Keratinocyte (primary cell): ENCODE measurements around the gene NANOS3. TPM values are rescaled to one million over a fixed set of nuclear protein-coding genes. Genes with fewer than 3 reads are reported as not detected.

Experiments
- DNase-seq: peaks from one replicate; pipeline ENCODE4 v3.0.0-alpha.2; 2011; ENCODE audit warnings: low read depth, missing footprints, low spot score
- FAIRE-seq: peaks from 2 replicates; lab custom pipeline; 2011; peaks lifted over from hg19 to GRCh38; lab: Jason Lieb, UNC
- H2AFZ ChIP-seq: 2 replicates; pipeline ENCODE4 v1.6.0; 2012; ENCODE audit warnings: low read length, control low read depth, inconsistent platforms; ENCODE audit not compliant: control insufficient read depth
- H3K27ac ChIP-seq: 2 replicates; pipeline ENCODE4 v1.5.1; 2011; ENCODE audit warnings: low read length; ENCODE audit not compliant: control insufficient read depth, insufficient read depth
- H3K27me3 ChIP-seq: 3 replicates; pipeline ENCODE4 v1.6.0; 2011; ENCODE audit warnings: low read length; ENCODE audit not compliant: control insufficient read depth, insufficient read depth; ENCODE audit errors: extremely low read depth
- H3K36me3 ChIP-seq, 2 experiments: 2 replicates in 1 of 2; 3 replicates in 1 of 2; pipeline ENCODE4 v1.5.1; 2011; ENCODE audit warnings: low read length in 2 of 2, mild to moderate bottlenecking in 1 of 2; ENCODE audit not compliant: control insufficient read depth in 2 of 2, insufficient read depth in 2 of 2; ENCODE audit errors: extremely low read depth in 1 of 2
- H3K4me1 ChIP-seq: 3 replicates; pipeline ENCODE4 v1.5.1; 2011; ENCODE audit warnings: low read length; ENCODE audit not compliant: control insufficient read depth, insufficient read depth; ENCODE audit errors: extremely low read depth
- H3K4me2 ChIP-seq: 3 replicates; pipeline ENCODE4 v1.6.0; 2011; ENCODE audit warnings: low read depth, low read length; ENCODE audit not compliant: control insufficient read depth, insufficient read depth; ENCODE audit errors: extremely low read depth
- H3K4me3 ChIP-seq, 3 experiments: fragments of 200-600 bp in 1 of 3; sonication (generic) in 1 of 3; 2 replicates in 2 of 3; 3 replicates in 1 of 3; pipeline ENCODE4 v1.5.1; 2011 to 2016; ENCODE audit warnings: low read length in 3 of 3, mild to moderate bottlenecking in 3 of 3, control low read depth in 2 of 3, inconsistent platforms in 1 of 3, low read depth in 1 of 3, mixed read lengths in 1 of 3, mixed run types in 1 of 3, moderate library complexity in 1 of 3; ENCODE audit not compliant: control insufficient read depth in 2 of 3, insufficient read depth in 2 of 3; ENCODE audit errors: extremely low read depth in 1 of 3
- H3K79me2 ChIP-seq: 2 replicates; pipeline ENCODE4 v1.6.0; 2012; ENCODE audit warnings: low read length; ENCODE audit not compliant: control insufficient read depth, insufficient read depth
- H3K9ac ChIP-seq: 3 replicates; pipeline ENCODE4 v1.6.0; 2011; ENCODE audit warnings: low read length; ENCODE audit not compliant: control insufficient read depth, insufficient read depth; ENCODE audit errors: extremely low read depth
- H3K9me1 ChIP-seq: 3 replicates; pipeline ENCODE4 v1.6.0; 2011; ENCODE audit warnings: low read length; ENCODE audit not compliant: control insufficient read depth, insufficient read depth; ENCODE audit errors: extremely low read depth
- H3K9me3 ChIP-seq: 2 replicates; pipeline ENCODE4 v1.5.1; 2012; ENCODE audit warnings: low read depth, low read length; ENCODE audit not compliant: control insufficient read depth
- H4K20me1 ChIP-seq: 3 replicates; pipeline ENCODE4 v1.6.0; 2011; ENCODE audit warnings: low read length; ENCODE audit not compliant: control insufficient read depth, insufficient read depth; ENCODE audit errors: extremely low read depth
- CTCF ChIP-seq, 3 experiments: IDR thresholded peaks in 1 of 3; conservative IDR thresholded peaks in 1 of 3; optimal IDR thresholded peaks in 1 of 3; 2 replicates in 2 of 3; 3 replicates in 1 of 3; pipeline versions ENCODE3 to v1.5.1; 2011; ENCODE audit warnings: low read length in 3 of 3, mild to moderate bottlenecking in 3 of 3, moderate library complexity in 2 of 3, control low read depth in 1 of 3, inconsistent platforms in 1 of 3; ENCODE audit not compliant: insufficient read depth in 2 of 3; ENCODE audit errors: extremely low read depth in 1 of 3
- EZH2 ChIP-seq: IDR thresholded peaks from one replicate; pipeline ENCODE4 v1.6.1; 2012; ENCODE audit warnings: inconsistent platforms, mild to moderate bottlenecking, low read length, moderate library complexity
- dilution Hi-C: fragments of 300-500 bp; cut with MboI; formaldehyde crosslinking; loops from one replicate; pipeline ENCODE4 v1.7.0; 2020; ENCODE audit warnings: low sequenced_read_pairs; ENCODE audit not compliant: extremely low pct_ligation_motif_present
- polyA plus RNA-seq, 5 experiments: library from polyadenylated mRNA; depleted of rRNA in 3 of 5; stranded (reverse) in 3 of 5; stranded (forward) in 1 of 5; unstranded in 1 of 5; fragments of >200 nt; gene quantifications; 1 replicate in 1 of 5; 2 replicates in 3 of 5; 3 replicates in 1 of 5; pipeline versions ENCODE4 v1.2.1 to v1.2.3, GENCODE V29; 2011 to 2012; ENCODE audit warnings: missing spikeins in 2 of 5, low read depth in 1 of 5, low replicate concordance in 1 of 5

The NANOS3 gene
- polyA plus RNA-seq, 1 donor (not counting 4 experiments of a cell fraction or from before 2014, with no cell fraction given), result 0.18 TPM

GRCh38 chr19:13869281-13869680 is 7.7 kb upstream of the NANOS3 start:
- H3K4me1 ChIP-seq, result peaks cover 7% of the 10 kb centered on the region

GRCh38 chr19:13870873-13871272 is 6.1 kb upstream of the NANOS3 start:
- Histone ChIP-seq H3K79me2 (no peaks in the 10 kb centered on the region), H3K4me3 (no peak overlapping the region), H3K27me3 (peaks cover 8% of the 10 kb centered on the region), H3K36me3 (no peaks in the 10 kb centered on the region), H3K4me2 (no peak overlapping the region), H4K20me1 (no peaks in the 10 kb centered on the region), H3K27ac (no peak overlapping the region), H3K9me3 (no peaks in the 10 kb centered on the region), H3K9me1 (no peaks in the 10 kb centered on the region), H2AFZ (no peak overlapping the region), H3K4me1 (peaks cover 5% of the 10 kb centered on the region), H3K9ac (no peak overlapping the region)
- no peak for FAIRE-seq
- dilution Hi-C loops, result no loop called here
- no peak for DNase-seq
- TF ChIP-seq EZH2 (no peak), CTCF (optimal IDR thresholded peaks at IDR 0.05 in 1 of 3, IDR thresholded peaks at IDR 0.05 in 1 of 3, conservative IDR thresholded peaks at IDR 0.05 in 1 of 3; ENCODE audit: extremely low read depth in 1 of 3, insufficient read depth in 2 of 3, low read length in 3 of 3) (no peak)

More at GRCh38 chr19:13869281-13869680, 7.7 kb upstream of the NANOS3 start:
- H3K36me3 ChIP-seq, result no peaks in the 10 kb centered on the region
- no peaks in the 10 kb centered on the region for H3K9me3 ChIP-seq
- H3K9ac ChIP-seq, result no peak overlapping the region
- H3K79me2 ChIP-seq, result no peaks in the 10 kb centered on the region
- dilution Hi-C loops, result no loop called here
- H3K9me1 ChIP-seq, result no peaks in the 10 kb centered on the region
- H4K20me1 ChIP-seq, result no peaks in the 10 kb centered on the region
- DNase-seq (no peak), FAIRE-seq (no peak)
- peaks cover 14% of the 10 kb centered on the region for H3K27me3 ChIP-seq
- no peak overlapping the region for H3K4me3 ChIP-seq
- H2AFZ ChIP-seq, result no peak overlapping the region
- H3K27ac ChIP-seq, result no peak overlapping the region
- TF ChIP-seq EZH2, result no peak
- no peak for TF ChIP-seq CTCF (optimal IDR thresholded peaks at IDR 0.05 in 1 of 3, IDR thresholded peaks at IDR 0.05 in 1 of 3, conservative IDR thresholded peaks at IDR 0.05 in 1 of 3; ENCODE audit: extremely low read depth in 1 of 3, insufficient read depth in 2 of 3, low read length in 3 of 3)
- no peak overlapping the region for H3K4me2 ChIP-seq
